DOHH2 (cell line): ENCODE results near the gene ACIN1.

ENCODE experiments used
- H3F3A ChIP-seq: fragments of 200-600 bp; sonication (generic), shearing (Covaris generic); 2 replicates; pipeline ENCODE4 v1.6.0; 2016; ENCODE audit warnings: antibody characterized with exemption, mild to moderate bottlenecking; ENCODE audit not compliant: control insufficient read depth, insufficient read depth
- H3K27ac ChIP-seq: fragments of 200-600 bp; sonication (generic); 2 replicates; pipeline ENCODE4 v1.5.1; 2014; ENCODE audit warnings: low read depth, mild to moderate bottlenecking, low read length, moderate library complexity
- H3K27me3 ChIP-seq: fragments of 200-600 bp; sonication (generic); 2 replicates; pipeline ENCODE4 v1.6.1; 2014; ENCODE audit warnings: mild to moderate bottlenecking, low read length, mixed read lengths; ENCODE audit not compliant: control insufficient read depth
- H3K36me3 ChIP-seq: fragments of 200-600 bp; sonication (generic); 2 replicates; pipeline ENCODE4 v1.6.1; 2014; ENCODE audit warnings: mild to moderate bottlenecking, low read length, moderate library complexity, mixed read lengths; ENCODE audit not compliant: control insufficient read depth
- H3K4me1 ChIP-seq: fragments of 200-600 bp; sonication (generic); 2 replicates; pipeline ENCODE4 v1.6.1; 2014; ENCODE audit warnings: mild to moderate bottlenecking, low read length, mixed read lengths; ENCODE audit not compliant: control insufficient read depth
- H3K4me2 ChIP-seq: fragments of 200-600 bp; sonication (generic); 2 replicates; pipeline ENCODE4 v1.6.0; 2014; ENCODE audit warnings: mild to moderate bottlenecking, low read length, moderate library complexity
- H3K4me3 ChIP-seq: fragments of 200-600 bp; sonication (generic); 2 replicates; pipeline ENCODE4 v1.5.1; 2014; ENCODE audit warnings: mild to moderate bottlenecking, low read length, mixed read lengths
- H3K79me2 ChIP-seq: fragments of 200-600 bp; sonication (generic); 2 replicates; pipeline ENCODE4 v1.6.1; 2014; ENCODE audit warnings: mild to moderate bottlenecking, low read length, mixed read lengths; ENCODE audit not compliant: control insufficient read depth
- H3K9me2 ChIP-seq: fragments of 200-600 bp; sonication (generic); replicated peaks from 2 replicates; pipeline ENCODE4 v1.6.1; 2014; ENCODE audit warnings: mild to moderate bottlenecking, low read length, mixed read lengths; ENCODE audit not compliant: control insufficient read depth
- H3K9me3 ChIP-seq: fragments of 200-600 bp; sonication (generic); 2 replicates; pipeline ENCODE4 v1.6.1; 2014; ENCODE audit warnings: antibody characterized with exemption, low read length, mixed read lengths; ENCODE audit not compliant: control insufficient read depth, insufficient read depth
- H4K20me1 ChIP-seq: fragments of 200-600 bp; sonication (generic); 2 replicates; pipeline ENCODE4 v1.6.0; 2014; ENCODE audit warnings: low read depth, mild to moderate bottlenecking, antibody characterized with exemption, low read length, moderate library complexity; ENCODE audit not compliant: control insufficient read depth, insufficient read depth
- EZH2phosphoT487 ChIP-seq: fragments of 200-600 bp; sonication (generic); IDR thresholded peaks from 2 replicates; pipeline ENCODE4 v1.6.1; 2017; ENCODE audit warnings: borderline replicate concordance, mild to moderate bottlenecking, antibody characterized with exemption, low read length, moderate library complexity, mixed read lengths
- TF ChIP-seq, protein P1 (sequence below): fragments of 200-600 bp; sonication (generic); IDR thresholded peaks from one replicate; pipeline ENCODE4 v1.5.1; 2014; ENCODE audit warnings: antibody characterized with exemption, mild to moderate bottlenecking, low read depth, low read length; ENCODE audit not compliant: poor library complexity, severe bottlenecking

The ACIN1 gene

DNA sequence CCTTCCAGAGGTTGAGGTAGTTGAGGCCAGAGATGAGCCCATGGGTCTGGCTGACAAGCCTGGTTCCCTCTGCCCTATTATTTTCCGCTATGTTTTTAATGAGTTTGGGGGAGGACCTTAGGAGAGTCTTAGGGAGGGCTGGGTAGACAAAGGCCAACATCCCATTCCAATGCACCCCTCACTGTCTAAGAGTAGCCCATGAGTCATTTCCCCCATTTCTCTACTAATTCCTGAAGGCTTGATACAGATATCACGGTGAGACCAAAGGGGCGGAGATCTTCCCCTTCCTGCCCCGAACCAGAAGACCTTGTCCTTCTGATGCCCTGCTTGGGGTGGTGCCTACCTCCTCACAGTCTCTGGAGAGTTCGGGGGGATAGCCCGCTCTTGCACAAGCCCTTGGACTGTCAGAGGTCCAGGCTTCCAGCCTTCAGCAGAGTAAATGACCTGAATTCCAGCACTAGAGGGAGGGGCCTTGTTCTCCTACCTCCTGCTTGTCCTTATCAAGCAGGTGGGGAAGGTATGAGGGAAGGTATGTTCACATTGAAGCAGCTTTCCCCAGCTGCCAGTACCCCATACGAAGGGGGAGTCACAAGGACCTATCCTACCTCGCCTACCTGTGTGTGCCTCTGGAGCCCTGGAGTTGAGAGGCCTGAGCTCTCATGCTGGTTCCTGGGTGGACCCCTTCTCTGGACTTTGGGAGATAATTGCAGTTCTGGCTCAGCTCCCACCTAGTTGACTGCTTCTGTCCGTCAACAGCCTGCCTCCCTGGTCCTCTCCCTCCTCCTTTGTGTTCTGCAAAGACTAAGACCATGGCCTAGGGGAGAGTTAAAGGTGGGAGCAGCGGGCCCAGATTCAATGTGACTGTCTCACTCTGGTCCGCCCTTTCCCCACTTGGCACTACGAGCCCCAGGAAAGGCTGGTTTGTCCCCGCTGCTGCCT is 49.2 kb downstream of the ACIN1 start:
- H3K27ac ChIP-seq = no peak overlapping the region
- H3K79me2 ChIP-seq = no peaks in the 10 kb centered on the region
- no peak overlapping the region for H3K4me2 ChIP-seq
- no peaks in the 10 kb centered on the region for H3F3A ChIP-seq
- no peaks in the 10 kb centered on the region for H3K4me1 ChIP-seq
- no peaks in the 10 kb centered on the region for H3K9me3 ChIP-seq
- H4K20me1 ChIP-seq = no peaks in the 10 kb centered on the region
- no peaks in the 10 kb centered on the region for H3K36me3 ChIP-seq
- no peaks in the 10 kb centered on the region for H3K9me2 ChIP-seq
- TF ChIP-seq EZH2phosphoT487 = no peak
- TF ChIP-seq, protein P1, sequence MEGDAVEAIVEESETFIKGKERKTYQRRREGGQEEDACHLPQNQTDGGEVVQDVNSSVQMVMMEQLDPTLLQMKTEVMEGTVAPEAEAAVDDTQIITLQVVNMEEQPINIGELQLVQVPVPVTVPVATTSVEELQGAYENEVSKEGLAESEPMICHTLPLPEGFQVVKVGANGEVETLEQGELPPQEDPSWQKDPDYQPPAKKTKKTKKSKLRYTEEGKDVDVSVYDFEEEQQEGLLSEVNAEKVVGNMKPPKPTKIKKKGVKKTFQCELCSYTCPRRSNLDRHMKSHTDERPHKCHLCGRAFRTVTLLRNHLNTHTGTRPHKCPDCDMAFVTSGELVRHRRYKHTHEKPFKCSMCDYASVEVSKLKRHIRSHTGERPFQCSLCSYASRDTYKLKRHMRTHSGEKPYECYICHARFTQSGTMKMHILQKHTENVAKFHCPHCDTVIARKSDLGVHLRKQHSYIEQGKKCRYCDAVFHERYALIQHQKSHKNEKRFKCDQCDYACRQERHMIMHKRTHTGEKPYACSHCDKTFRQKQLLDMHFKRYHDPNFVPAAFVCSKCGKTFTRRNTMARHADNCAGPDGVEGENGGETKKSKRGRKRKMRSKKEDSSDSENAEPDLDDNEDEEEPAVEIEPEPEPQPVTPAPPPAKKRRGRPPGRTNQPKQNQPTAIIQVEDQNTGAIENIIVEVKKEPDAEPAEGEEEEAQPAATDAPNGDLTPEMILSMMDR = no peak
- H3K27me3 ChIP-seq = no peaks in the 10 kb centered on the region
- H3K4me3 ChIP-seq = no peak overlapping the region

DNA sequence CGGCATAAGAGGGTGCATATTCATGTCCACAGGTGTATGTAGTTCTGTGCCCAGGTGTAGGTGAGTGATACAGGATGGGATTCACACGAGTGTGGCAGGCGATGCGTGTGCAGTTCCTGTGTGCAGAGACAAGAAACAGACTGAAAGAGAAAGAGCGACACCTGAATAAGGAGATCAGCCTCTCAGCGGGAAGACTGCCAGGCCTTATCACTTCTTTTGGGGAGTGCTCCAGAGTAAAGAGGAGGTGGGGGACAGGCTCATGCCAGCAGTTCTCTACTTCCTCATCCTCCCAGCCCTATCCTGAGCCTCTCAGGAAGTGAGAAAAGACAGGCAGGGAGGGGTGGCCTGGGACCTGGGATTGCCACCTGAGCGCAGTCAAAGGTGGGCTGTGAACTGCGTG is 50.1 kb downstream of the ACIN1 start:
- Histone ChIP-seq H3K36me3 (no peaks in the 10 kb centered on the region), H3F3A (no peaks in the 10 kb centered on the region), H3K27ac (no peak overlapping the region)

DNA sequence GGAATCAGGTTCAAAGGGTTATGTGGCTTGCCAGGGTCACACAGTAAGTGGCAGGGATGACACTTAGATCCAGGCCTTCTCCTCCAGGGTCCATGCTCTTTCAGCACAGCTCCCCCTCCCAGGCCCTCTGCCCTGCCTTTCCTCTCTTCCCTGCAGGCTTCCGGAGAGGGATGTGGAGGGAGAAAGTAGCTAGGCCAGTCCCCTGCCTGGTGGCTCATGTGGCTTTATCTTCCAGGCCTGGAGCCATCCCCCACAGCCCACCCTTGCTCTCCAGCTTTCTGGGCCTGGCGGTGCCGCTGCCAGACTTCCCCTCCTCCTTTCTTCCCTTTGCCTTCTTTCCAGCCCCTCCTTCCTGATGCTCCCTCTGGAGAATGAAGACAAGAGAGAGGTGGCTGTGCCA is 51.2 kb downstream of the ACIN1 start:
- no peaks in the 10 kb centered on the region for H3K9me2 ChIP-seq
- H3K27me3 ChIP-seq = no peaks in the 10 kb centered on the region
- H3K4me3 ChIP-seq = no peak overlapping the region
- no peaks in the 10 kb centered on the region for H3K79me2 ChIP-seq
- no peaks in the 10 kb centered on the region for H3K4me1 ChIP-seq
- H3K27ac ChIP-seq = no peak overlapping the region
- no peaks in the 10 kb centered on the region for H3K9me3 ChIP-seq
- no peaks in the 10 kb centered on the region for H3K36me3 ChIP-seq
- no peaks in the 10 kb centered on the region for H3F3A ChIP-seq
- no peak overlapping the region for H3K4me2 ChIP-seq
- no peaks in the 10 kb centered on the region for H4K20me1 ChIP-seq
- TF ChIP-seq, protein P1 = no peak
- TF ChIP-seq EZH2phosphoT487 = no peak

More for the DNA sequence above, 50.1 kb downstream of the ACIN1 start:
- Histone ChIP-seq H3K9me2 (no peaks in the 10 kb centered on the region), H3K9me3 (no peaks in the 10 kb centered on the region), H3K4me3 (no peak overlapping the region), H4K20me1 (no peaks in the 10 kb centered on the region), H3K27me3 (no peaks in the 10 kb centered on the region), H3K4me1 (no peaks in the 10 kb centered on the region), H3K4me2 (no peak overlapping the region), H3K79me2 (no peaks in the 10 kb centered on the region)
- TF ChIP-seq, protein P1 = no peak
- no peak for TF ChIP-seq EZH2phosphoT487
